T-helper 2 cell (primary cell): ENCODE data around the gene GRIP2.

Experiments used
- DNase-seq, 5 experiments: peaks; one replicate each; pipeline versions ENCODE4 v3.0.0 to v3.0.0-alpha.2; 2012 to 2022

Gene GRIP2

GRCh38 chr3:14450506-14450905 is 89.6 kb downstream of the GRIP2 start:
- DNase-seq, result no peak

DNA sequence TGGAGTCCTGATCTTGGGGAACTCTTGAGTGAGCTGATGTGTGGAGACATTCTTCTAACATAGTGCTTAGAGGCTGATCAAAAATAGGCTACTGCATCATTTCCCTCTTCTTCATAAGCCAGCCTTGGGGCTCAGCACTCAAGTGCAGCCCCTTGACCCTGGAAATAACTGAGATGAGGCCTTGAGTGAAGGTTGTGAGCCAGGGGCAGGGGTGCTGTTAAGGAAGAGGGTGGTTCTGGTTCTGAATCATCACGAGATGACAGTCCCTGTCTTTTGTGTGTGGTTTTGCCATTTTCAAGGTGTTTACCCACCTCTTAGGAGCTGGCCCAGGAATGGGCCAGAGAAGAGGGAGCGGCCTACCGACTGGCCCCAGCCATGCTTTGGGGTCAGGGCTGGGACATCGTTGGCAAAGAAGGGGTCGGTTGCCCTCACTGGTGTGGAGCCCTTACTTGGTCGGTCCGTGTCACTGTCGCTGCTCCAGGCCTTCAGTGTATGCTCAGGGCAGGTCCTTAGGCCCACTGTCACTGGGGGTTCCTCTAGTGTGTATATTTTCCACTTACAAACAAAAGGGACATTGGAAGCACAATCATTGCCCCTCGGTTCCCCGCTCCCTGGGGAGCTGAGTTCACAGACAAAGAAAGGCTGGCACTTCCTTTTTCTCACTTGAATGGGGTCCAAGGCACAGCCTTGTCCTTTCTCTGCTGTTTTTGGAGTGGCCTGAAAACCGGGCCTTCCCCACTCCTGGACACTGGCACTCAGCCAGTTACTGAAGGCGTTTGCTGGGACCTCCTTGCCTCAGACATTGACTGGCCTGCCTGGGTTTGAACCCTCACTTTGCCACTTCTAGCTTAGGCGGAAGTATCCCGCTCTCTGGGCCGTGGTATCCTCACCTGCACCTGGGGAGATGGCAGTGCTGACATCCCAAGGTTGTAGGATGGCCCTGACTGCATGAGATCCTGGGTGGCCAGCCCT is 91.1 kb downstream of the GRIP2 start:
- DNase-seq, result no peak

DNA sequence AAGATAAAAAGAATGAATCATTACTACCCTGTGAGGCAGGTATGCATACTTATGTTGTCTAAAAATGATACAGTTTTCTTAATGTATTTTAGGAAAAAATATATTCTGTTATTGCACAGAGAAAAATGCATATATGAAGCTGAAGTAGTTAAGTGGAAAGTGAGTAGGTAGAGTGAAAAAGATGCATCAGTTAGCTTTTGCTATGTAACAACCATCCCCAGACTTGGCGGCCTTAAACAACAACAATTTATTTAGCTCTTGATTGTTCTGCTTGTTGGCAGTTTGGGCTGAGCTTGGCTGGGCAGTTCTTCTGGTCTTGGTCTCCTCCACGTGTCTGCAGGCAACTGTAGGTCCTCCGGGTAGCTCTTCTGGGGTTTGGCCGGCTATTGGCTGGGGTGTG is 92.1 kb downstream of the GRIP2 start:
- DNase-seq, result no peak

DNA sequence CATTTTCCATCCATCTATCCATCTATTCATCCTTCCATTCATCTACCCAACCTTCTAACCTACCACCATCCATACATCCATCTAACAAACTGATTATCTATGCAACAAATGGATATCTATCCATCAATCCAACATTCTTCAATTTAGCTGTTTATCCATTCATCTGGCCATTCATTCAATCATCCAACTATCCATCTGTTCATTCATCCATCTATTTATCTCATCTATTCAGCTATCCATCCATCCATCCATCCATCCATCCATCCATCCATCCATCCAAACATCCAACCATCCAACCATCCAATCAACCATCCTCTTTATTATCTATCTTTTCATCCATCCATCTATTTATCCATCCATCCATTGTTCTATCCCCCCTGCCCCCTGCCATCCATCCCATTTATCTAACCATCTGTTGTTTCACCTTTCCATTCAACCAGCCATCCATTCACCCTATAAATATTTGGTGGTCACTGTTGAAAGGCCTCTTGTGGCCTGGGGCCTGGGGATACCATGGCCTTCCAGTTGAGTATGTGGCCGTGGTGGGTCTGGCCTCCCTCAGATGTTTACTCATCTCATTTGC is 93.1 kb downstream of the GRIP2 start:
- DNase-seq, result no peak

DNA sequence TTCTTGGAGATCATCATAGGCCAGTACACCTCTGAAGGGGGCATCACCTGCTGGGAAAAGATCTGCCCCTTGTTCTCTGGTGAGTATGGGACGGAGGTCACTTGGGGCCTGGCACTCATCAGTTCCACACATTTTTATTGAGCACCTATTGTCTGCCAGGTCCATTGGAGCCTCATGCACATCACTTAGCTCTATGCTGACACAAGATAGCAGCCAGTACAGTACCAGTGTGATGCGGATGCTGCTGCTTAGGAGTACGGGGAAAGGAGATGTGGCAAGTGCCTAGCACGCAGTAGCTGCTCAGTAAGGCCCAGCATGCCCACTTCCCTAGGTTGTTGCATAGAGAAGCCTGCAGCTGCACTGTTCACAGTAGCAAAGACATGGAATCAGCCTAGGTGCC is 94.4 kb downstream of the GRIP2 start:
- DNase-seq, result no peak

- no peak for DNase-seq
Observed at GRCh38 chr3:14444380-14444779, 95.8 kb downstream of the GRIP2 start.

DNA sequence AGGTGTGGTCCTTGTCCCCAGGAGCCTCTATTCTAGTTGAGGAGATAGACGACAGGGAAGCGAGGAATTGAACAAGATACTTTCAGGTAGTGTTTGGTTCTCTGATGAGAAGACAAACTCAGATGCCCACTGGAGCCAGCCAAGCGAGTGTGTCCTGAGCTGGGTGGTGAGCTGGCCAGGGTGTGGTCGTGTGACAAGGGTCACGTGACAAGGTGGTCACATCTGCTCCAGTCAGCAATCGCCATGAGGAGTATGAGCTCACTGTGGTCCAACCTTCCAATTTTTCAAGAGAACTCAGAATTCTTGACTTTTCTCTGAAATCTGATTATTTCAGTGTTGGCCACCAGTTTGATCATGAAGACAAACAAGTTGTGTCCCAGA is 98.2 kb downstream of the GRIP2 start:
- DNase-seq, result no peak

GRCh38 chr3:14441240-14441919 is 98.8 kb downstream of the GRIP2 start:
- DNase-seq, result no peak

GRCh38 chr3:14440531-14441239 is 99.5 kb downstream of the GRIP2 start:
- no peak for DNase-seq

DNA sequence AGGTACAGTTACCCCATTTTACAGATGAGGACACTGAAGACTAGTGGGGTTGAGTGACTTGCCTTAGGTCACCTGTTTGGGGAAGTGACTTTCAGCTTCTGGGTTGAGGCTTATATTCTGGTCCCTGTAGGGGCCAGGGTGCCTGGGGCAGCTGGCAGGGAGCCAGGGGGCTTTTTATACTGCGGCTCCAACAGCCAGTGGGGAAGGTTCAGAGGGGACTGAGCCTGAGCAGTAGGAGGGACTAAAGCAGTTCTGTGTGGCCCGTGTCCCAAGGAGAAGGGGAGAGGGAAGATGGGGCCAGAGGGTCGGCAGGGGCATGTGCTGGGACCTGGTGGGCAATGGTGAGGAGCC is 100.0 kb downstream of the GRIP2 start:
- no peak for DNase-seq

- no peak for DNase-seq
Observed at GRCh38 chr3:14439501-14440167, 100.5 kb downstream of the GRIP2 start.
